Nephron progenitor cell (in vitro differentiated cells): Measurements from ENCODE around the gene CDK5RAP1.

ENCODE experiments used
- DNase-seq: peaks from one replicate; pipeline ENCODE4 v3.0.0; 2021
- H3K27ac Mint-ChIP-seq: 2 replicates; pipeline ENCODE4 v1.8.0; 2021; ENCODE audit warnings: mild to moderate bottlenecking, moderate library complexity, mixed read lengths
- H3K27me3 Mint-ChIP-seq: 2 replicates; pipeline ENCODE4 v1.8.0; 2021; ENCODE audit warnings: mild to moderate bottlenecking, low read depth, mixed read lengths; ENCODE audit not compliant: poor library complexity
- H3K36me3 Mint-ChIP-seq: 2 replicates; pipeline ENCODE4 v1.8.0; 2021; ENCODE audit warnings: low read depth, mixed read lengths
- H3K4me1 Mint-ChIP-seq: 2 replicates; pipeline ENCODE4 v1.8.0; 2021; ENCODE audit warnings: mixed read lengths
- H3K4me3 Mint-ChIP-seq: 2 replicates; pipeline ENCODE4 v1.8.0; 2021; ENCODE audit warnings: mild to moderate bottlenecking, moderate library complexity, mixed read lengths
- H3K9me3 Mint-ChIP-seq: 2 replicates; pipeline ENCODE4 v1.8.0; 2021; ENCODE audit warnings: mild to moderate bottlenecking, moderate library complexity, mixed read lengths
- CTCF ChIP-seq: fragments of 200-600 bp; sonication (generic); IDR thresholded peaks from 2 replicates; pipeline ENCODE4 v1.5.0; 2021; ENCODE audit warnings: antibody characterized with exemption

CDK5RAP1 gene

DNA sequence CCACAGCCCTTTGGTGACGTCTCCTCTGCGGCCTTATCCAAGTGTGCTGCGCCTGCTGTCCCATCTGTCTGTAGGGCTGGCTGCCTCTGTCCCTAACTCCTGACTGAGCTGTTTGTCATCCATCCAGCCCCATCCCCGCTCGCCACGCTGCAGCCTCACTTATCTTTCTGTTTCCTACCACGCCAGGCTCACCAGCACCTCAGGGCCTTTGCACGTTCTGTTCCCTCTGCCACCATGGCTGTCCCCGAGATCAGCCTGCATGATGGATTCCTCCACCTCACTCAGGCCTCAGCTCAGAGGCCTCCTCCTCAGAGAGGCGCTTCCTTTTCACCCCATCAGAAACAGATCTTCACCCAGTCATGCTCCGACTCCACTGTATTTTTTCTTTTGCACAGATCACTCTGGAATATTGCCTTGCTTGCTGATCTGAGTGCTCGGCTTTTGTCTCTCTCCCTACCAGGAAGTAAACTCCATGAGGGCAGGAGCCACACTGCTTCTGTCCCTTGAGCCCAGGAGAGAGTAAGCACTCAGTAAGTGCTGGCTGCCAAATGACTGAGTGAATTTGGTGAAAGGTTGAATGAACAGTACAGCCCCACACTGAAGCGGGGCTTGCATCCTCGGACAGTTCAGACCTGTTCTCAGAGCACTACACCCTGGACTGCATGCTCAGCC is 83.8 kb downstream of the CDK5RAP1 start:
- no peak overlapping the region for H3K27ac Mint-ChIP-seq
- no peak for TF ChIP-seq CTCF
- DNase-seq: no peak
- H3K4me1 Mint-ChIP-seq: no peaks in the 10 kb centered on the region
- H3K27me3 Mint-ChIP-seq: peaks cover 33% of the 10 kb centered on the region
- H3K36me3 Mint-ChIP-seq: no peaks in the 10 kb centered on the region
- H3K9me3 Mint-ChIP-seq: no peaks in the 10 kb centered on the region
- H3K4me3 Mint-ChIP-seq: no peak overlapping the region

DNA sequence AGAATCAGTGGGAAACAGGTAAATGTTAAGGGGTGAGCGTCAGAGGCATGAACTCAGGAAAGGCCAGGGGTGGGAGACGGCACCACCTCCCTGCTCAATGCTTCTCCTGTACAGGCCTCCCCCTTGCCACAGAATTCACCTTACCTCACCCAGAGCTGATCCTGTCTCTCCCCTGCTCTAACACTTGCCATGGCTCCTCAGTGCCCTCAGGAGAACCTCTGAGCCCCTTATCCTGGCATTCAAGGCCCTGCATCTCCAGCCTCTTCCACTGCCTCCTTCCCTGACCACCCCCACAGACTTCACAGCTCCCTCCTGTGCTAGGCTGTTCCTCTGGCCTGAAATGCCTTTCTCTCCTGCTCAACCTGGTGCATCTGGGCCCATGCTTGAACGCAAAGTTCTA is 84.4 kb downstream of the CDK5RAP1 start:
- peaks cover 33% of the 10 kb centered on the region for H3K27me3 Mint-ChIP-seq
- TF ChIP-seq CTCF: no peak

GRCh38 chr20:33316343-33316742 is 85.0 kb downstream of the CDK5RAP1 start:
- no peak for TF ChIP-seq CTCF
- H3K27me3 Mint-ChIP-seq: peaks cover 32% of the 10 kb centered on the region
- H3K27ac Mint-ChIP-seq: no peak overlapping the region
- H3K4me3 Mint-ChIP-seq: no peak overlapping the region
- no peaks in the 10 kb centered on the region for H3K9me3 Mint-ChIP-seq
- peaks cover 10% of the 10 kb centered on the region for H3K4me1 Mint-ChIP-seq
- no peak for DNase-seq
- H3K36me3 Mint-ChIP-seq: no peaks in the 10 kb centered on the region

More for the DNA sequence above, 84.4 kb downstream of the CDK5RAP1 start:
- Mint-ChIP-seq H3K4me1 (peaks cover 4% of the 10 kb centered on the region), H3K27ac (no peak overlapping the region), H3K4me3 (no peak overlapping the region), H3K9me3 (no peaks in the 10 kb centered on the region), H3K36me3 (no peaks in the 10 kb centered on the region)
- no peak for DNase-seq

DNA sequence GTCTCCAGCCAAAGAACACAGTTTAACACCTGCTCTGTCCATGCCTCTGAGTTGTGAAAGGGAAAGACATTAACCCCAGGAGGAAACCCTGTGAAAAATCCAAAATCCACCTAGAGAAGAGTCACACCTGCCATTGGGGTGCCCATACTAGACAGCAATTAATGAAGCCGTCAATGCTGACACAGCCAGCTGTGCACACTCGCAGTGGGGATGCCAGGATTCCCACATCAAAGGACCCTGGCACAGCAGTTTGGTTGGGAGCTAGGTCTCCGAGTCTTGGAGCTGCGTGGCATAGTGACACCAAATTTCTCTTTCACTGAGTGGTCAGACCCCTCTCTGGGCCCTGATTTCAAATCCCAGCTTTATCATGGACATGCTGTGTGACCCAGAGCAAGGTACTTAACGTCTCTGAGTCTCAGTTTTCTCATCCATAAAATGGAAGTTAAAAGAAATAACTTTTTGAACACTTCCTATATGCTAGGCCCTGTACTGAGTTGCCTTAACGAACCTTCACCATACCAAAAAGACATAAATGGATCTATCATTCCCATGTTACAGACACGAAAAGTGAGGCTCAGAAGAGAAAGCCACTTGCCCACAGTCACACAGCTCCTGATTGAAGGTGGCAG is 87.5 kb downstream of the CDK5RAP1 start:
- H3K4me3 Mint-ChIP-seq: no peak overlapping the region
- H3K27me3 Mint-ChIP-seq: peaks cover 26% of the 10 kb centered on the region
- H3K9me3 Mint-ChIP-seq: no peaks in the 10 kb centered on the region
- no peaks in the 10 kb centered on the region for H3K36me3 Mint-ChIP-seq
- no peak overlapping the region for H3K27ac Mint-ChIP-seq
- peaks cover 10% of the 10 kb centered on the region for H3K4me1 Mint-ChIP-seq
- no peak for DNase-seq
- no peak for TF ChIP-seq CTCF

GRCh38 chr20:33312583-33312982 is 88.7 kb downstream of the CDK5RAP1 start:
- no peak for TF ChIP-seq CTCF
- no peak overlapping the region for H3K4me3 Mint-ChIP-seq
- H3K9me3 Mint-ChIP-seq: no peaks in the 10 kb centered on the region
- peaks cover 10% of the 10 kb centered on the region for H3K4me1 Mint-ChIP-seq
- H3K27ac Mint-ChIP-seq: no peak overlapping the region
- no peak for DNase-seq
- H3K27me3 Mint-ChIP-seq: peaks cover 15% of the 10 kb centered on the region
- H3K36me3 Mint-ChIP-seq: no peaks in the 10 kb centered on the region

DNA sequence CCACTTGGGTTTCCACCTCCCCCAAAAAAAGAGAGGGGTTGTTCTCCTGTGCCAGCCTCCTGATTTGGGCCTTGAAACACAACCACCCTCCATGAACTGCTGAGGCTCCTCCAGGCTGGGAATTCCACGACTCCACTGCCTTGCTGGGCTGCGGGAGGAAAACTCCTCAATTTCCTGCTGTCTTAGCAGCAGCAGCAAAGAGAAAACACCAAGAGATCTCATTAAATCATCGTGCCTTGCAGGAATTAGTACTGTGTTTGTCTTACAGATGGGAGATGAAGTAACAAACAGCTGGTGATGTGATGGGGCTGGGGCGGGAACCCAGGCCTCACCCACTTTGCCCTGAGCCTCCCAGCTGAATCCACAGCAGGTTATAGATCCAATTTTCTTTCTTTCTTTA is 89.3 kb downstream of the CDK5RAP1 start:
- Mint-ChIP-seq H3K9me3 (no peaks in the 10 kb centered on the region), H3K36me3 (no peaks in the 10 kb centered on the region), H3K4me3 (no peak overlapping the region), H3K27ac (peak overlapping the region; percentile 90), H3K27me3 (peaks cover 15% of the 10 kb centered on the region), H3K4me1 (peaks cover 10% of the 10 kb centered on the region)
- no peak for DNase-seq
- TF ChIP-seq CTCF: no peak
